SK-N-SH treated with all-trans-retinoic acid at 6 μM for 48 hours (cell line): ENCODE data around the gene TMEM33.

Experiments
- ATAC-seq: fragments of 200-7000 bp; cut with Tn5 transposase; 3 replicates; pipeline ENCODE4 v1.9.1; 2020; ENCODE audit warnings: mild to moderate bottlenecking, moderate library complexity
- ARNTL ChIP-seq: fragments of 450-650 bp; formaldehyde crosslinking; IDR thresholded peaks from 2 replicates; pipeline ENCODE4 v1.5.0; 2020; ENCODE audit warnings: low read depth, mild to moderate bottlenecking, moderate library complexity, borderline replicate concordance
- BACH2 ChIP-seq: fragments of 250-450 bp; sonication (Bioruptor Pico); IDR thresholded peaks from 2 replicates; pipeline ENCODE4 v1.9.0; 2021; ENCODE audit warnings: mild to moderate bottlenecking, borderline replicate concordance
- CSDC2 ChIP-seq: fragments of 250-450 bp; sonication (Bioruptor Pico); IDR thresholded peaks from 2 replicates; pipeline ENCODE4 v1.5.0; 2020; ENCODE audit warnings: mild to moderate bottlenecking, moderate library complexity
- CSRNP3 ChIP-seq: fragments of 250-450 bp; sonication (Bioruptor Pico); IDR thresholded peaks from 2 replicates; pipeline ENCODE4 v1.5.1; 2021; ENCODE audit warnings: mild to moderate bottlenecking, moderate library complexity
- ESRRG ChIP-seq: fragments of 250-450 bp; sonication (Bioruptor Pico); IDR thresholded peaks from 2 replicates; pipeline ENCODE4 v1.6.1; 2021; ENCODE audit warnings: mild to moderate bottlenecking
- GLIS3 ChIP-seq: fragments of 250-450 bp; sonication (Bioruptor Pico); IDR thresholded peaks from 2 replicates; pipeline ENCODE4 v1.5.0; 2020; ENCODE audit warnings: mild to moderate bottlenecking, moderate library complexity
- ISL1 ChIP-seq: fragments of 250-450 bp; sonication (Bioruptor Pico); IDR thresholded peaks from 2 replicates; pipeline ENCODE4 v2.1.2; 2022; ENCODE audit warnings: mild to moderate bottlenecking, moderate library complexity
- OSR1 ChIP-seq: fragments of 250-450 bp; sonication (Bioruptor Pico); IDR thresholded peaks from 2 replicates; pipeline ENCODE4 v1.8.0; 2022; ENCODE audit warnings: moderate library complexity, mild to moderate bottlenecking, inconsistent platforms
- PPARA ChIP-seq: fragments of 250-450 bp; sonication (Bioruptor Pico); IDR thresholded peaks from 2 replicates; pipeline ENCODE4 v1.5.0; 2020; ENCODE audit warnings: mild to moderate bottlenecking, borderline replicate concordance
- SNAI2 ChIP-seq: fragments of 250-450 bp; sonication (Bioruptor Pico); IDR thresholded peaks from 2 replicates; pipeline ENCODE4 v1.5.0; 2020; ENCODE audit warnings: mild to moderate bottlenecking, moderate library complexity
- TOX ChIP-seq: fragments of 250-450 bp; sonication (Bioruptor Pico); IDR thresholded peaks from 2 replicates; pipeline ENCODE4 v1.8.0; 2021; ENCODE audit warnings: mild to moderate bottlenecking, moderate library complexity, borderline replicate concordance
- TSHZ2 ChIP-seq: fragments of 250-450 bp; sonication (Bioruptor Pico); IDR thresholded peaks from 2 replicates; pipeline ENCODE4 v1.5.0; 2020; ENCODE audit warnings: mild to moderate bottlenecking, moderate library complexity
- ZC3H10 ChIP-seq: fragments of 250-450 bp; sonication (Bioruptor Pico); IDR thresholded peaks from 2 replicates; pipeline ENCODE4 v1.5.1; 2021; ENCODE audit warnings: mild to moderate bottlenecking, moderate library complexity
- ZFP3 ChIP-seq: fragments of 250-450 bp; sonication (Bioruptor Pico); IDR thresholded peaks from 2 replicates; pipeline ENCODE4 v1.5.0; 2020; ENCODE audit warnings: mild to moderate bottlenecking, moderate library complexity
- ZFP30 ChIP-seq: fragments of 450-650 bp; formaldehyde crosslinking; IDR thresholded peaks from 2 replicates; pipeline ENCODE4 v1.5.0; 2022; ENCODE audit warnings: mild to moderate bottlenecking, moderate library complexity
- ZNF565 ChIP-seq: fragments of 450-650 bp; formaldehyde crosslinking; conservative IDR thresholded peaks from 2 replicates; pipeline ENCODE4 v1.5.0; 2020; ENCODE audit warnings: low read depth, mild to moderate bottlenecking, moderate library complexity
- ZNF70 ChIP-seq: fragments of 450-650 bp; formaldehyde crosslinking; IDR thresholded peaks from 2 replicates; pipeline ENCODE4 v1.5.0; 2020; ENCODE audit warnings: mild to moderate bottlenecking, moderate library complexity
- ZNF8 ChIP-seq: fragments of 450-650 bp; formaldehyde crosslinking; IDR thresholded peaks from 2 replicates; pipeline ENCODE4 v1.5.0; 2020; ENCODE audit warnings: mild to moderate bottlenecking, moderate library complexity
- TF ChIP-seq, protein P1 (sequence below): fragments of 250-450 bp; sonication (Bioruptor Pico); IDR thresholded peaks from 2 replicates; pipeline ENCODE4 v1.8.0; 2020; ENCODE audit warnings: mild to moderate bottlenecking, moderate library complexity, borderline replicate concordance
- TF ChIP-seq, protein P2 (sequence below): fragments of 250-450 bp; sonication (Bioruptor Pico); IDR thresholded peaks from 2 replicates; pipeline ENCODE4 v1.5.1; 2020; ENCODE audit warnings: low read depth, mild to moderate bottlenecking, moderate library complexity

Gene TMEM33

DNA sequence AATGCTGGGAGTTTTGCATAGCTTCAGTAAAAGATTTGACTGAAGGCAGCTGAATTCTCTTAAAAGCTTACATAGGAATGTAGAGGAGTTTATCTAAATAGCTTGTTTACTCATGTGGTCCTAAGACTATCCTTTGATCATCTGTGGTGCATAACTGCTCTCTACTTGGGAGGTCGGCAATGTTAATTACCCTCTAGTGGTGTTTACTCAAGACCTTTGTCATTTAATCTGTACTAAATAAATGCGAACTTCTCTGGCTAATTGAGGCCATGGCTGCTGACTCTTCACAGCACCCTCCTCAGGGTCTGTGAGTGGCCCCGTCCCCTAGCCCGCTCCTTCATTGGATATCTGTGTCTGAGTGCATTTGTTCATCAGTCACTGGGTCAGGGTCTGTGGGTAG, 13.8 kb upstream of the TMEM33 start:
- no peak for ATAC-seq
- TF ChIP-seq TOX: no peak
- TF ChIP-seq GLIS3 (CRISPR knock-in tag): no peak
- TF ChIP-seq ZNF565 (CRISPR knock-in tag): no peak
- no peak for TF ChIP-seq ESRRG (CRISPR knock-in tag)
- TF ChIP-seq ARNTL (CRISPR knock-in tag): no peak
- no peak for TF ChIP-seq PPARA
- no peak for TF ChIP-seq BACH2 (CRISPR knock-in tag)

DNA sequence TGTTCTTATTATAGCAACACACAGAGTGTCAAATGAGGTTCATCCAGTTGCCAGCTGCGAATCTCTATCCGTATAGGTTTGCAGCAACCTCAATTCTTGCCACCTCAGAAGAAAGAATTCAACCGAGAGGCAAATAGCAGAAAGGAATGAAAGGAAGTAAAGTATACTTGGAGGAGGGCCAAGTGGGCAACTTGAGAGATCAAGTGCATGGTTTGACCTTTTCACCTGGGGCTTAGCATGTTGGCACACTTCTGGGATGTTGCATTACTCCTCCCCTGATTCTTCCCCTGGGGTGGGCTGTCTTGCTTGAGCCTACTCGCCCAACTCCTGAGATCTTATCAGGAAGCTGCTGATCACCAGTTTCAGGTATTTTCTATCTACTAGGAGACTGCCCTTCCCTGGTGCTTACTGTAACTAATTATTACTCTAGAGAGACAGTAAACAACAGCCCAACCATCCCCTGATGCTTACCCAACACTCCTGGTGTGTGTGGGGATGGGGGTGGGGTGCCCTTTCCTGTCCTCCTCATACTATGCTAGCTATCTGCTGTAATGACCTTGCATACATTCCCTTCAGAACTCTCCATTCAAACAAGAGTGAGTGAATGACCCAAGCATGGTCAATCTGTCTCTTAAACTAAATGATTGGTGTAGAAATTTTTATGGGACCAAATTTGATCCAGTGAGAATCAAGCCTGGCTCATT, 7.3 kb upstream of the TMEM33 start:
- no peak for ATAC-seq
- TF ChIP-seq BACH2 (CRISPR knock-in tag) (no peak), OSR1 (CRISPR knock-in tag) (no peak), TSHZ2 (no peak), ZFP30 (CRISPR knock-in tag) (no peak), ZC3H10 (CRISPR knock-in tag) (no peak), GLIS3 (CRISPR knock-in tag) (no peak), ARNTL (CRISPR knock-in tag) (no peak), ZFP3 (no peak), ISL1 (no peak), TOX (no peak), ZNF565 (CRISPR knock-in tag) (no peak), PPARA (no peak)
- TF ChIP-seq, protein P1, sequence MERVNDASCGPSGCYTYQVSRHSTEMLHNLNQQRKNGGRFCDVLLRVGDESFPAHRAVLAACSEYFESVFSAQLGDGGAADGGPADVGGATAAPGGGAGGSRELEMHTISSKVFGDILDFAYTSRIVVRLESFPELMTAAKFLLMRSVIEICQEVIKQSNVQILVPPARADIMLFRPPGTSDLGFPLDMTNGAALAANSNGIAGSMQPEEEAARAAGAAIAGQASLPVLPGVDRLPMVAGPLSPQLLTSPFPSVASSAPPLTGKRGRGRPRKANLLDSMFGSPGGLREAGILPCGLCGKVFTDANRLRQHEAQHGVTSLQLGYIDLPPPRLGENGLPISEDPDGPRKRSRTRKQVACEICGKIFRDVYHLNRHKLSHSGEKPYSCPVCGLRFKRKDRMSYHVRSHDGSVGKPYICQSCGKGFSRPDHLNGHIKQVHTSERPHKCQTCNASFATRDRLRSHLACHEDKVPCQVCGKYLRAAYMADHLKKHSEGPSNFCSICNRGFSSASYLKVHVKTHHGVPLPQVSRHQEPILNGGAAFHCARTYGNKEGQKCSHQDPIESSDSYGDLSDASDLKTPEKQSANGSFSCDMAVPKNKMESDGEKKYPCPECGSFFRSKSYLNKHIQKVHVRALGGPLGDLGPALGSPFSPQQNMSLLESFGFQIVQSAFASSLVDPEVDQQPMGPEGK: no peak
- TF ChIP-seq, protein P2, sequence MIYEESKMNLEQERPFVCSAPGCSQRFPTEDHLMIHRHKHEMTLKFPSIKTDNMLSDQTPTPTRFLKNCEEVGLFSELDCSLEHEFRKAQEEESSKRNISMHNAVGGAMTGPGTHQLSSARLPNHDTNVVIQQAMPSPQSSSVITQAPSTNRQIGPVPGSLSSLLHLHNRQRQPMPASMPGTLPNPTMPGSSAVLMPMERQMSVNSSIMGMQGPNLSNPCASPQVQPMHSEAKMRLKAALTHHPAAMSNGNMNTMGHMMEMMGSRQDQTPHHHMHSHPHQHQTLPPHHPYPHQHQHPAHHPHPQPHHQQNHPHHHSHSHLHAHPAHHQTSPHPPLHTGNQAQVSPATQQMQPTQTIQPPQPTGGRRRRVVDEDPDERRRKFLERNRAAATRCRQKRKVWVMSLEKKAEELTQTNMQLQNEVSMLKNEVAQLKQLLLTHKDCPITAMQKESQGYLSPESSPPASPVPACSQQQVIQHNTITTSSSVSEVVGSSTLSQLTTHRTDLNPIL: no peak

DNA sequence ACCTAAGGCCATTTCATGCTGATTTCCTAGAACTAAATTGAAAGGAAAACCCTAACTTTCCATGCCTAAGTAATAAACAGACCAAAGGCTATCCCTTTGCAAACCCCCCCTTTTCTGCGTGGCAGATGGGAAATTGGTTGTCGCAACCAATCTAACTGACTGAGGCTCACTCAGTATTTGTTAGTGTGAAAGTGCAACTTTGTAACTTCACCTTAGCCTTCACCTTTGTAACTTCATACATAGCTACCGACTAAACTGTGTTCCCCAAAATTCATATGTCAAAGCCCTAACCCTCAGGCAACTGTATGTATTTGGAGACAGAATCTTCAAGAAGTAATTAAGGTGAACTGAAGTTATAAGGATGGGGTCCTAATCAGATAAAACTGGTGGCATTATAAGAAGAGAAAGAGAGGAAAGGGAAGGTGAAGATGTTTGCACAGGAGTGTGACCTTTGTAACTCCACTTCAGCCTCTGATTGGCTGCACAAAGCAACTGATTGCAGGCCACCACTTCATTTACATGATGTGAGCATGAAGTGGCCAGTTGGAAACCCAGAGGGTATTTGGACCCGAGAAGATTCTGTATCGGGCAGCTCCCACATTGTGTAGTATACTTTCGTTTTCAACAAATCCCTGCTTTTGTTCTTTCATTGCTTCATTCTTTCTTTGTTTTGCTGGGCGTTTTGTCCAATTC, 4.9 kb upstream of the TMEM33 start:
- TF ChIP-seq ESRRG (CRISPR knock-in tag) (no peak), ZC3H10 (CRISPR knock-in tag) (no peak), ZNF70 (no peak), PPARA (no peak), SNAI2 (CRISPR knock-in tag) (no peak), ISL1 (no peak), ZNF8 (no peak)
- TF ChIP-seq, protein P1: no peak
- no peak for ATAC-seq

DNA sequence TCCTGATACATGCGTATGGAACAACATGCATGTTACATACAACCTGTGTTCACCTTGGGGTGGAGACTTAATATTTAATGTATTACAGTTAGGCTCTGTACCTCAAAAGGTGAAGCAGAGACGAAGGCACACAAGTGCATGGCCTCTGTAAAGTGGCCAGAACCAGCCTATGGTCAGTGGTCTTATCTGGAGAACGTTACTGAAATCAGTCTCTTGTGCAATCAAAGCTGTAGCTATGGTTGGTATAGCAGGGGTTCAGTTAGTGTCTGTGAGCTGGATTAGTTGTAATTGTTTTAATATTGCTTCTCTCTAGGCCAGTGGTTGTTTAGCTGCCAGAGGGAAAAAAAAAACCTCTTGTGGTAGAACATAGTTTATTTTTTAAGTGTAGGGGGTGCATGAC, 2.2 kb upstream of the TMEM33 start:
- ATAC-seq: no peak

More for the DNA sequence above, 2.2 kb upstream of the TMEM33 start:
- TF ChIP-seq CSDC2 (CRISPR knock-in tag) (no peak), TSHZ2 (no peak), ARNTL (CRISPR knock-in tag) (no peak), ZFP30 (CRISPR knock-in tag) (no peak), CSRNP3 (CRISPR knock-in tag) (no peak)
